ENCODE measurements around the gene RNF220. TPM values are rescaled to one million over a fixed set of nuclear protein-coding genes. Genes with fewer than 3 reads are reported as not detected.

The RNF220 gene
- total and polyA plus RNA-seq, 9 of the 15 experiments (the other 6 are each of a cell fraction or from before 2014, with no cell fraction given), result 5.1 to 117 (median 66.9) TPM

DNA sequence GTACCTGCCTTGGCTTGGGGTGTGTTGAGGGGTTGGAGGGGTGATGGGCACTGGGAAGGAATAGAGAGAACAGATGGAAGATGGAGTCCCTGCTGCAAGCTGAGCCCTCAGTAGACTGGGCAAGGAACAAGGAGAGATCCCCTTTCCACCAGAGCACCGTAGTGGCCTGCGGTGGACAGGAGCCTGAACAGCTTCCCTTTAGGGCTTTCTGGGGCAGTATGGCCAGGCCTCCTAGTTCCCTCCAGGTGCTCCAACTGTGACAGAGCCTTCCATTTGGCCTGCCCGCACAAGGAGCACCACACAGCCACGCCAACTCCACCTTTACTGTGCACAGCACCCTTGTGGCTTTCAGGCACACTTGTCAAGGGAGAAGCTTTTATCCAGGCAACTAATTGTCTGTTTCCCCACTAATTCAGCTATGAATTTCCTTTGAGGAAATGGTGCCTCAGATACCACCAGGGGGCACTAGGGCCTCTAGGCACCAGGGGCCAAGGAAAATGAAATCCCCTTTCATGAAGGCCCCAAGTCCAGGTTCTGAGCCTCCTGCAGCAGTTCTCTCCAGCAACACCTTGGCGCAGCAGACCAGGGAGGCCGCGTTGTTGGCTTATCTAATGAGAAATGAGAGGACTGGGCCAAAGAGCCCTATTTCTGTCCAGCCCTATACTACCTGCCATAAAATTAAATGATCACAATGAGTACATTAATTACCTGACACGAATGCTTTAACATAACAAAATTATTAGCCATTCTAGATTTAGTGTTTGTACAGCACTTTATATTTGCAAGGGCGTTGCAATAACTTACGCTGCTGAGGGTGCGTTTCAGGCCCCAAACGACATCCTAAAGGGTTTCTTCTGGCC is 26.9 kb upstream of the RNF220 start (continued):
- TF ChIP-seq NEUROD1 (IDR thresholded peaks at IDR 0.05; ENCODE audit: borderline replicate concordance, low read depth, low read length, partially characterized antibody) (no peak), RFX7 (CRISPR knock-in tag; IDR thresholded peaks at IDR 0.05) (no peak), MCM7 (IDR thresholded peaks at IDR 0.05) (no peak), ZNF507 (tag; conservative IDR thresholded peaks at IDR 0.05) (no peak), FOXP1 (CRISPR knock-in tag; IDR thresholded peaks at IDR 0.05) (no peak), ILK (tag; IDR thresholded peaks at IDR 0.05; ENCODE audit: borderline replicate concordance, low read depth) (no peak), POLR2G (IDR thresholded peaks at IDR 0.05; ENCODE audit: low read depth, low read length) (no peak), ZNF311 (CRISPR knock-in tag; IDR thresholded peaks at IDR 0.05) (no peak), CREM (IDR thresholded peaks at IDR 0.05; ENCODE audit: low read depth) (no peak), PURB (CRISPR knock-in tag; IDR thresholded peaks at IDR 0.05; ENCODE audit: low read depth) (no peak), ZNF175 (CRISPR knock-in tag; IDR thresholded peaks at IDR 0.05; ENCODE audit: low read depth) (no peak), EP400 (IDR thresholded peaks at IDR 0.05) (no peak), SMC3 (conservative IDR thresholded peaks at IDR 0.05; ENCODE audit: insufficient read depth, low read depth, low read length) (peak; percentile 94), LCOR (CRISPR knock-in tag; IDR thresholded peaks at IDR 0.05) (no peak)
- TF ChIP-seq, protein P1, sequence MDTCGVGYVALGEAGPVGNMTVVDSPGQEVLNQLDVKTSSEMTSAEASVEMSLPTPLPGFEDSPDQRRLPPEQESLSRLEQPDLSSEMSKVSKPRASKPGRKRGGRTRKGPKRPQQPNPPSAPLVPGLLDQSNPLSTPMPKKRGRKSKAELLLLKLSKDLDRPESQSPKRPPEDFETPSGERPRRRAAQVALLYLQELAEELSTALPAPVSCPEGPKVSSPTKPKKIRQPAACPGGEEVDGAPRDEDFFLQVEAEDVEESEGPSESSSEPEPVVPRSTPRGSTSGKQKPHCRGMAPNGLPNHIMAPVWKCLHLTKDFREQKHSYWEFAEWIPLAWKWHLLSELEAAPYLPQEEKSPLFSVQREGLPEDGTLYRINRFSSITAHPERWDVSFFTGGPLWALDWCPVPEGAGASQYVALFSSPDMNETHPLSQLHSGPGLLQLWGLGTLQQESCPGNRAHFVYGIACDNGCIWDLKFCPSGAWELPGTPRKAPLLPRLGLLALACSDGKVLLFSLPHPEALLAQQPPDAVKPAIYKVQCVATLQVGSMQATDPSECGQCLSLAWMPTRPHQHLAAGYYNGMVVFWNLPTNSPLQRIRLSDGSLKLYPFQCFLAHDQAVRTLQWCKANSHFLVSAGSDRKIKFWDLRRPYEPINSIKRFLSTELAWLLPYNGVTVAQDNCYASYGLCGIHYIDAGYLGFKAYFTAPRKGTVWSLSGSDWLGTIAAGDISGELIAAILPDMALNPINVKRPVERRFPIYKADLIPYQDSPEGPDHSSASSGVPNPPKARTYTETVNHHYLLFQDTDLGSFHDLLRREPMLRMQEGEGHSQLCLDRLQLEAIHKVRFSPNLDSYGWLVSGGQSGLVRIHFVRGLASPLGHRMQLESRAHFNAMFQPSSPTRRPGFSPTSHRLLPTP (IDR thresholded peaks at IDR 0.05; ENCODE audit: borderline replicate concordance, extremely low read depth, insufficient read length), result no peak
- TF ChIP-seq, protein P2, sequence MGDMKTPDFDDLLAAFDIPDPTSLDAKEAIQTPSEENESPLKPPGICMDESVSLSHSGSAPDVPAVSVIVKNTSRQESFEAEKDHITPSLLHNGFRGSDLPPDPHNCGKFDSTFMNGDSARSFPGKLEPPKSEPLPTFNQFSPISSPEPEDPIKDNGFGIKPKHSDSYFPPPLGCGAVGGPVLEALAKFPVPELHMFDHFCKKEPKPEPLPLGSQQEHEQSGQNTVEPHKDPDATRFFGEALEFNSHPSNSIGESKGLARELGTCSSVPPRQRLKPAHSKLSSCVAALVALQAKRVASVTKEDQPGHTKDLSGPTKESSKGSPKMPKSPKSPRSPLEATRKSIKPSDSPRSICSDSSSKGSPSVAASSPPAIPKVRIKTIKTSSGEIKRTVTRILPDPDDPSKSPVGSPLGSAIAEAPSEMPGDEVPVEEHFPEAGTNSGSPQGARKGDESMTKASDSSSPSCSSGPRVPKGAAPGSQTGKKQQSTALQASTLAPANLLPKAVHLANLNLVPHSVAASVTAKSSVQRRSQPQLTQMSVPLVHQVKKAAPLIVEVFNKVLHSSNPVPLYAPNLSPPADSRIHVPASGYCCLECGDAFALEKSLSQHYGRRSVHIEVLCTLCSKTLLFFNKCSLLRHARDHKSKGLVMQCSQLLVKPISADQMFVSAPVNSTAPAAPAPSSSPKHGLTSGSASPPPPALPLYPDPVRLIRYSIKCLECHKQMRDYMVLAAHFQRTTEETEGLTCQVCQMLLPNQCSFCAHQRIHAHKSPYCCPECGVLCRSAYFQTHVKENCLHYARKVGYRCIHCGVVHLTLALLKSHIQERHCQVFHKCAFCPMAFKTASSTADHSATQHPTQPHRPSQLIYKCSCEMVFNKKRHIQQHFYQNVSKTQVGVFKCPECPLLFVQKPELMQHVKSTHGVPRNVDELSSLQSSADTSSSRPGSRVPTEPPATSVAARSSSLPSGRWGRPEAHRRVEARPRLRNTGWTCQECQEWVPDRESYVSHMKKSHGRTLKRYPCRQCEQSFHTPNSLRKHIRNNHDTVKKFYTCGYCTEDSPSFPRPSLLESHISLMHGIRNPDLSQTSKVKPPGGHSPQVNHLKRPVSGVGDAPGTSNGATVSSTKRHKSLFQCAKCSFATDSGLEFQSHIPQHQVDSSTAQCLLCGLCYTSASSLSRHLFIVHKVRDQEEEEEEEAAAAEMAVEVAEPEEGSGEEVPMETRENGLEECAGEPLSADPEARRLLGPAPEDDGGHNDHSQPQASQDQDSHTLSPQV (IDR thresholded peaks at IDR 0.05), result no peak
- TF ChIP-seq, protein P3, sequence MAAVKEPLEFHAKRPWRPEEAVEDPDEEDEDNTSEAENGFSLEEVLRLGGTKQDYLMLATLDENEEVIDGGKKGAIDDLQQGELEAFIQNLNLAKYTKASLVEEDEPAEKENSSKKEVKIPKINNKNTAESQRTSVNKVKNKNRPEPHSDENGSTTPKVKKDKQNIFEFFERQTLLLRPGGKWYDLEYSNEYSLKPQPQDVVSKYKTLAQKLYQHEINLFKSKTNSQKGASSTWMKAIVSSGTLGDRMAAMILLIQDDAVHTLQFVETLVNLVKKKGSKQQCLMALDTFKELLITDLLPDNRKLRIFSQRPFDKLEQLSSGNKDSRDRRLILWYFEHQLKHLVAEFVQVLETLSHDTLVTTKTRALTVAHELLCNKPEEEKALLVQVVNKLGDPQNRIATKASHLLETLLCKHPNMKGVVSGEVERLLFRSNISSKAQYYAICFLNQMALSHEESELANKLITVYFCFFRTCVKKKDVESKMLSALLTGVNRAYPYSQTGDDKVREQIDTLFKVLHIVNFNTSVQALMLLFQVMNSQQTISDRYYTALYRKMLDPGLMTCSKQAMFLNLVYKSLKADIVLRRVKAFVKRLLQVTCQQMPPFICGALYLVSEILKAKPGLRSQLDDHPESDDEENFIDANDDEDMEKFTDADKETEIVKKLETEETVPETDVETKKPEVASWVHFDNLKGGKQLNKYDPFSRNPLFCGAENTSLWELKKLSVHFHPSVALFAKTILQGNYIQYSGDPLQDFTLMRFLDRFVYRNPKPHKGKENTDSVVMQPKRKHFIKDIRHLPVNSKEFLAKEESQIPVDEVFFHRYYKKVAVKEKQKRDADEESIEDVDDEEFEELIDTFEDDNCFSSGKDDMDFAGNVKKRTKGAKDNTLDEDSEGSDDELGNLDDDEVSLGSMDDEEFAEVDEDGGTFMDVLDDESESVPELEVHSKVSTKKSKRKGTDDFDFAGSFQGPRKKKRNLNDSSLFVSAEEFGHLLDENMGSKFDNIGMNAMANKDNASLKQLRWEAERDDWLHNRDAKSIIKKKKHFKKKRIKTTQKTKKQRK (IDR thresholded peaks at IDR 0.05; ENCODE audit: borderline replicate concordance, low read depth, low read length), result no peak

Data from K562 (cell line).